ENCODE results near the gene DENND6B. TPM values are rescaled to one million over a fixed set of nuclear protein-coding genes. Genes with fewer than 3 reads are reported as not detected.
"Not testable (repeated sequence)": the region's sequence is repeated elsewhere in the genome, so short reads cannot be mapped to it uniquely, and the experiment has no call there.

The DENND6B gene
- total and polyA plus RNA-seq, 7 donors = 0.46 to 1.6 (median 0.81) TPM

- H3K9me3 ChIP-seq; intact Hi-C loops (cut with DNase I); H3K4me3 ChIP-seq; H3K27ac ChIP-seq; DNase-seq; ATAC-seq: not testable (repeated sequence)
- 45 to 49% (median 48%) methylated on average over 9 to 11 of the region's 11 CpGs for WGBS, 3 donors
- peaks cover 23% of the 10 kb centered on the region for H3K4me1 ChIP-seq
- TF ChIP-seq, protein P1, sequence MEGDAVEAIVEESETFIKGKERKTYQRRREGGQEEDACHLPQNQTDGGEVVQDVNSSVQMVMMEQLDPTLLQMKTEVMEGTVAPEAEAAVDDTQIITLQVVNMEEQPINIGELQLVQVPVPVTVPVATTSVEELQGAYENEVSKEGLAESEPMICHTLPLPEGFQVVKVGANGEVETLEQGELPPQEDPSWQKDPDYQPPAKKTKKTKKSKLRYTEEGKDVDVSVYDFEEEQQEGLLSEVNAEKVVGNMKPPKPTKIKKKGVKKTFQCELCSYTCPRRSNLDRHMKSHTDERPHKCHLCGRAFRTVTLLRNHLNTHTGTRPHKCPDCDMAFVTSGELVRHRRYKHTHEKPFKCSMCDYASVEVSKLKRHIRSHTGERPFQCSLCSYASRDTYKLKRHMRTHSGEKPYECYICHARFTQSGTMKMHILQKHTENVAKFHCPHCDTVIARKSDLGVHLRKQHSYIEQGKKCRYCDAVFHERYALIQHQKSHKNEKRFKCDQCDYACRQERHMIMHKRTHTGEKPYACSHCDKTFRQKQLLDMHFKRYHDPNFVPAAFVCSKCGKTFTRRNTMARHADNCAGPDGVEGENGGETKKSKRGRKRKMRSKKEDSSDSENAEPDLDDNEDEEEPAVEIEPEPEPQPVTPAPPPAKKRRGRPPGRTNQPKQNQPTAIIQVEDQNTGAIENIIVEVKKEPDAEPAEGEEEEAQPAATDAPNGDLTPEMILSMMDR (IDR thresholded peaks at IDR 0.05) = peak; percentile 6
- H3K27me3 ChIP-seq (ENCODE audit: insufficient read depth in 3 of 3, low read length in 2 of 3) = peaks cover 0 to 20% (median 10%) of the 10 kb centered on the region in 3 donors
- peaks cover 0 to 23% of the 10 kb centered on the region in 2 donors for H3K36me3 ChIP-seq (ENCODE audit: insufficient read depth in 1 of 2, low read depth in 1 of 2)
Observed at GRCh38 chr22:50273352-50273751, 53.5 kb downstream of the DENND6B start.

GRCh38 chr22:50272044-50272802, 54.6 kb downstream of the DENND6B start:
- 42 to 59% (median 54%) methylated on average over 13 to 26 of the region's 26 CpGs for WGBS, 3 donors
- no peak overlapping the region for H3K27ac ChIP-seq

GRCh38 chr22:50271519-50271970, 55.3 kb downstream of the DENND6B start:
- no peak overlapping the region for H3K27ac ChIP-seq

More at GRCh38 chr22:50272044-50272802, 54.6 kb downstream of the DENND6B start:
- peaks cover 0 to 12% of the 10 kb centered on the region in 2 donors for H3K36me3 ChIP-seq (ENCODE audit: insufficient read depth in 1 of 2, low read depth in 1 of 2)
- H3K4me3 ChIP-seq = peak overlapping the region; percentile 65
- no peaks in the 10 kb centered on the region for H3K9me3 ChIP-seq
- no peak for DNase-seq
- intact Hi-C loops (cut with DNase I) = no loop called here
- H3K27me3 ChIP-seq (ENCODE audit: insufficient read depth in 3 of 3, low read length in 2 of 3) = peaks cover 0 to 20% (median 10%) of the 10 kb centered on the region in 3 donors
- ATAC-seq = no peak
- H3K4me1 ChIP-seq = peaks cover 24% of the 10 kb centered on the region
- TF ChIP-seq, protein P1 (IDR thresholded peaks at IDR 0.05) = no peak

DNA sequence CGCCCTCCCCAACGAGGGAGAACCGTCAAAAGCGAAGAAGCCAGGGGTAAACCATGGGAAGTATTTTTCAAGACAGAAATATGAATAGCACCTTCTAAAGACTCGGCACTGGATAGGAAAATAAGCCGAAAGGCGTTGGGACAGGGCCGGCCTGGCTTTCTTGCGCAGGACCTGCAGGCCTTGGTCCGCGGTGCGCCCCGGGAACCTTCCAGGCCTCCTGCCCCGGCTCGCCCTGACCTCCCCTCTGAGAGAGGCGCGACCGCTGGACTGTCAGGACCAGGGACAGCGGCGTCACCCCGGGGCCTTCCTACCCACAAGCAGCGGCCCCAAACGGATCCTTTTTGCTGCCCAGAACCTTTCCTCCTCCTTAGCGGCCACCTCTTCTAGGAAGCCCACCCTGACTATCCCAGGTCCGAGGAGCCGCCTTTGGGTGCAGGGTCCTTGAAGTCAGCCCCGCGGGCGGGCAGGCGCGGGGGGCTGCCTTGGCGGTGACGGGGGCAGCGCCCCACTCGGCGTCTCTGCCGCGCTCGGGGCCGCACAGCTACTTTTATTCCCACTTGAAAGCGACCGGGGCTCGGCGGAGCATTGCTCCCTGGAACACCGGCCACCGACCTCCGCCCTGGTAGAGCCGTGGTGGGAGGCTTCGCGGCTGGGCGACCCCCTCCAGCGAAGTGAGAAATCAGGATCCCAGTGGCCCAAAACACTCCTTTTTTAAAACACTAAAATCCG, 56.0 kb downstream of the DENND6B start:
- ATAC-seq (peak; percentile 39 to 51 (median 48)), DNase-seq (peak; percentile 79 to 85)
- 2 to 3% (median 3%) methylated on average over 49 to 53 of the region's 53 CpGs for WGBS, 3 donors
- no peak overlapping the region for H3K27ac ChIP-seq
- peak overlapping the region; percentile 65 for H3K4me3 ChIP-seq
- H3K27me3 ChIP-seq (ENCODE audit: insufficient read depth in 3 of 3, low read length in 2 of 3) = peaks cover 0 to 20% (median 10%) of the 10 kb centered on the region in 3 donors
- intact Hi-C loops (cut with DNase I) = no loop called here
- peaks cover 0 to 6% of the 10 kb centered on the region in 2 donors for H3K36me3 ChIP-seq (ENCODE audit: insufficient read depth in 1 of 2, low read depth in 1 of 2)
- peaks cover 32% of the 10 kb centered on the region for H3K4me1 ChIP-seq
- TF ChIP-seq, protein P1 (IDR thresholded peaks at IDR 0.05) = no peak
- H3K9me3 ChIP-seq = no peaks in the 10 kb centered on the region

More at GRCh38 chr22:50271519-50271970, 55.3 kb downstream of the DENND6B start:
- H3K36me3 ChIP-seq (ENCODE audit: insufficient read depth in 1 of 2, low read depth in 1 of 2) = peaks cover 0 to 9% of the 10 kb centered on the region in 2 donors
- H3K27me3 ChIP-seq (ENCODE audit: insufficient read depth in 3 of 3, low read length in 2 of 3) = peaks cover 0 to 20% (median 10%) of the 10 kb centered on the region in 3 donors
- peak in 1 of 2 donors; percentile 62 for DNase-seq
- intact Hi-C loops (cut with DNase I) = no loop called here
- H3K4me1 ChIP-seq = peaks cover 30% of the 10 kb centered on the region
- no peaks in the 10 kb centered on the region for H3K9me3 ChIP-seq
- H3K4me3 ChIP-seq = peak overlapping the region; percentile 65
- ATAC-seq = peak in 2 of 4 donors; percentile 35 to 50
- TF ChIP-seq, protein P1 (IDR thresholded peaks at IDR 0.05) = no peak
- 0 to 2% (median 1%) methylated on average over 33 to 45 of the region's 45 CpGs for WGBS, 3 donors
